IgD-negative memory B cell (primary cell): Measurements from ENCODE around the gene EPHA4. TPM values are rescaled to one million over a fixed set of nuclear protein-coding genes. Genes with fewer than 3 reads are reported as not detected.

Experiments used
- H3K27ac Mint-ChIP-seq, 3 donors: one replicate each; pipeline ENCODE4 v1.8.0; 2020 to 2022; ENCODE audit warnings: mild to moderate bottlenecking in 3 of 3, mixed read lengths in 3 of 3, moderate library complexity in 1 of 3
- H3K27me3 Mint-ChIP-seq: one replicate; pipeline ENCODE4 v1.8.0; 2021; ENCODE audit warnings: mixed read lengths
- H3K36me3 Mint-ChIP-seq: one replicate; pipeline ENCODE4 v1.8.0; 2020; ENCODE audit warnings: mild to moderate bottlenecking, mixed read lengths
- H3K4me1 Mint-ChIP-seq, 3 donors: one replicate each; pipeline ENCODE4 v1.8.0; 2020 to 2022; ENCODE audit warnings: mixed read lengths in 3 of 3, mild to moderate bottlenecking in 1 of 3
- H3K4me3 Mint-ChIP-seq, 4 donors: one replicate each; pipeline ENCODE4 v1.8.0; 2020 to 2022; ENCODE audit warnings: mild to moderate bottlenecking in 4 of 4, mixed read lengths in 4 of 4, moderate library complexity in 3 of 4
- H3K9me3 Mint-ChIP-seq, 3 donors: one replicate each; pipeline ENCODE4 v1.8.0; 2020 to 2021; ENCODE audit warnings: mixed read lengths in 3 of 3, mild to moderate bottlenecking in 1 of 3
- polyA plus RNA-seq: library from polyadenylated mRNA; unstranded; fragments of 300-500 nt; fragmentation: Illumina TruSeq; gene quantifications from one replicate; pipeline ENCODE4 v1.2.3, GENCODE V29; 2021

Gene EPHA4
- 29.3 TPM for polyA plus RNA-seq

GRCh38 chr2:221572219-221572820 is at the start of gene EPHA4:
Gene EPHA4, minus strand, starts transcription at chr2:221572304. Its CDS starts 56 bp downstream, at chr2:221572248.
- peaks cover 31% of the 10 kb centered on the region for H3K27me3 Mint-ChIP-seq
- H3K4me3 Mint-ChIP-seq, result peak within 1 kb of the TSS; percentile 81 to 99 (median 96)
- H3K9me3 Mint-ChIP-seq, result peaks cover 0 to 1% (median 0%) of the 10 kb centered on the region in 3 donors
- no peaks in the 10 kb centered on the region for H3K36me3 Mint-ChIP-seq
- peaks cover 31 to 34% (median 32%) of the 10 kb centered on the region in 3 donors for H3K4me1 Mint-ChIP-seq
- H3K27ac Mint-ChIP-seq, result peak within 1 kb of the TSS; percentile 2 to 92 (median 89)

GRCh38 chr2:221618007-221618406 is 45.9 kb upstream of the EPHA4 start:
- H3K9me3 Mint-ChIP-seq, result no peaks in the 10 kb centered on the region
- H3K4me3 Mint-ChIP-seq, result no peak overlapping the region
- no peaks in the 10 kb centered on the region for H3K36me3 Mint-ChIP-seq
- H3K27me3 Mint-ChIP-seq, result no peaks in the 10 kb centered on the region
- no peaks in the 10 kb centered on the region for H3K4me1 Mint-ChIP-seq
- no peak overlapping the region for H3K27ac Mint-ChIP-seq

DNA sequence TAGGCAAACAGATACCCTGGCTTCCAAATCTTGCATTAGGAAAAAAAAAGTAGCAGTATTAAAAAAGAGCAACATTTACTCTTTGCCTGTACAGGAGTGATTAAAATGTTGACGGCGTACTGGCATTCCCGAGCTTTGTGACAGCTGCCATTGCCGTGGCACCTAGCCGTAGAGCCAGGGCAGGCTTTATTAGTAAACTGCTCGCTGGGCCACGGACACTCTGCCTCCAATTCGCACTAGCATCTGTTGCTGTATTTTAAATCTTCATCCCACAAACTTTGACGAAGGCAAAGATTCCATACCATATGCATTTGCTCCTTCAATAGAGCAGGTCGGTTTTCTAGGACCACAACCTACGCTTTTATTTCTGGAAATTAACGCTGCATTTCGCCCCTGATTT is 44.5 kb upstream of the EPHA4 start:
- H3K4me3 Mint-ChIP-seq, result no peak overlapping the region
- no peak overlapping the region for H3K27ac Mint-ChIP-seq

DNA sequence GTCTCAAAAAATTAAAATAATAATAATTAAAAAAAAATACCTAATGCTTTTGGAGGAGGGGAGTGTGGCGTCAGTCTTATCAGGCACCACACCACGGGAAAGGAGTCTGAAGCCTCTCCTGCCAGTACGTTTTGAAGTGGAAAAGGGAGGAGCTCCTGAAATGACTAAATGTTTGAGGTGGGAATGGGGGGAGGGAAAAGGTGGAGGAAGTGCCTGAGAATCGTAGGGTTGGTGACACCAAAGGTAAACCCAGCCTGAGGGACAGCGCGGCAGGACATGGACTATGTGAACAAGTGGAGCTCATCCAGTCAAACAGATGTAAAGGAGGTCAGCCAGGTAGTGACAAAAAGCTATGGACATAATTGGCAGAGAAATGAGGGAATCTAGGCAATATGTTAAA is 42.2 kb upstream of the EPHA4 start:
- H3K4me1 Mint-ChIP-seq, result no peaks in the 10 kb centered on the region
- H3K9me3 Mint-ChIP-seq, result no peaks in the 10 kb centered on the region
- no peak overlapping the region for H3K27ac Mint-ChIP-seq
- peaks cover 2% of the 10 kb centered on the region for H3K27me3 Mint-ChIP-seq
- no peak overlapping the region for H3K4me3 Mint-ChIP-seq
- H3K36me3 Mint-ChIP-seq, result peaks cover 2% of the 10 kb centered on the region

More for the DNA sequence above, 44.5 kb upstream of the EPHA4 start:
- peaks cover 2% of the 10 kb centered on the region for H3K36me3 Mint-ChIP-seq
- peaks cover 2% of the 10 kb centered on the region for H3K27me3 Mint-ChIP-seq
- no peaks in the 10 kb centered on the region for H3K4me1 Mint-ChIP-seq
- no peaks in the 10 kb centered on the region for H3K9me3 Mint-ChIP-seq

DNA sequence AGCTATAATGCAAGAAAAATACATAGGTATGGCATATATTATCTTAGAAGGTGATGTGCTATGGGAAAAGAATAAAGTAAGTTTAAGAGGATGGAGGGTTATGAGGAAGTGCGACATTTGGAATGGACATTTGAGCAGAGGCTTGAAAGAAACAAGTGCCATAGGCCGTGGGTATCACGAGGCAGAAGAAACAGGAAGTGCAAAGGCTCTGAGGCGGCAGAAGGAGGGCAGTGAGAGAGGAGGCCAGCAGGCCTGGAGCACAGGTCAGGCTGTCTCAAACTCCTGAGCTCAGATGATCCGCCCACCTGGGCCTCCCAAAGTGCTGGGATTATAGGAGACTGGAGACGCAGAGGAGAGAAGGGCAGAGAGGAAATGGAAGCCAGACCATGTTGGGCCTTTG is 40.7 kb upstream of the EPHA4 start:
- peaks cover 2% of the 10 kb centered on the region for H3K36me3 Mint-ChIP-seq
- no peaks in the 10 kb centered on the region for H3K4me1 Mint-ChIP-seq
- no peaks in the 10 kb centered on the region for H3K9me3 Mint-ChIP-seq
- peak overlapping the region in 1 of 4 donors; percentile 7 for H3K4me3 Mint-ChIP-seq
- H3K27ac Mint-ChIP-seq, result no peak overlapping the region
- peaks cover 2% of the 10 kb centered on the region for H3K27me3 Mint-ChIP-seq

GRCh38 chr2:221612161-221612560 is 40.1 kb upstream of the EPHA4 start:
- Mint-ChIP-seq H3K36me3 (peaks cover 2% of the 10 kb centered on the region), H3K4me3 (no peak overlapping the region), H3K9me3 (no peaks in the 10 kb centered on the region), H3K27me3 (peaks cover 2% of the 10 kb centered on the region), H3K27ac (no peak overlapping the region), H3K4me1 (no peaks in the 10 kb centered on the region)

GRCh38 chr2:221610675-221611074 is 38.6 kb upstream of the EPHA4 start:
- Mint-ChIP-seq H3K9me3 (no peaks in the 10 kb centered on the region), H3K4me3 (no peak overlapping the region), H3K36me3 (peaks cover 2% of the 10 kb centered on the region), H3K27me3 (peaks cover 2% of the 10 kb centered on the region), H3K27ac (no peak overlapping the region), H3K4me1 (no peaks in the 10 kb centered on the region)

- peaks cover 2% of the 10 kb centered on the region for H3K36me3 Mint-ChIP-seq
- H3K9me3 Mint-ChIP-seq, result no peaks in the 10 kb centered on the region
- H3K4me3 Mint-ChIP-seq, result no peak overlapping the region
- peaks cover 2% of the 10 kb centered on the region for H3K27me3 Mint-ChIP-seq
- H3K27ac Mint-ChIP-seq, result no peak overlapping the region
- H3K4me1 Mint-ChIP-seq, result no peaks in the 10 kb centered on the region
These were observed 38.2 kb upstream of the EPHA4 start for GRCh38 chr2:221610255-221610654.

DNA sequence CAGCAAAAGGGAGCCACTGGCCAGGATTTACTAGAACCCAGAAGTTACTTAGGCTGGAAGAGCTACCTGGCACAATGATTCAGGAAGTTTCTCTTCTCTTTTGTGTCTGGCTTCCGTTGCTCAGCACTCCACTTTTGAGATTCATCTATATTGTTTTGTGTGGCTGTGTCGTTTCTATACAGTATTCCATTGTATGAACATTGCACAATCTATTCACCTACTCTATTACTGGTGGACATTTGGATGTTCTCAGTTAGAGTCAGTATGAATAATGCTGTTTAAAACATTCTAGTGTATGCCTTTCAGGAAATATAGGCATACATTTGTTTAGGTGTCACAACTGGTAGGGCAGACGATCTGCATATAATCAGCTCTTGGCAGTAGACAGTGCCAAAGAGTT is 36.3 kb upstream of the EPHA4 start:
- Mint-ChIP-seq H3K9me3 (no peaks in the 10 kb centered on the region), H3K4me3 (no peak overlapping the region), H3K27me3 (peaks cover 2% of the 10 kb centered on the region), H3K27ac (no peak overlapping the region), H3K36me3 (peaks cover 2% of the 10 kb centered on the region), H3K4me1 (no peaks in the 10 kb centered on the region)

DNA sequence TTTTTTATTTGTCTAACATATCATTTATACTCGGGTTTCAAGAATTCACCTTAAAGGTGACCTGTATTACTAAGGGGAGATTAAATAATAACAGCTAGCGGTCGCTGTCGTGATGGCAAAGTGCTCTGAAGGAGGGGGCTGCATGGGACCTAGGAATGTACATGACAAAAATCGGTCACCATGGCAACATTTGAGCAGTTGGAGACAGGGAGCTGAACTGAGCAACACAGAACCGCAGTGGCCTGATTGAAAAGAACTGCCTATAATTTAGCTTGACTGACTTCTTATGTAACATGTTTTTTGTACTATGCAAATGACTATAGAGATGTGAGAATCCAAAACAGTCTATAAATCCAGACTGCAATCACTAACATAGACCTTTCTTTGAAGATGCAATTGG is 34.3 kb upstream of the EPHA4 start:
- H3K36me3 Mint-ChIP-seq, result no peaks in the 10 kb centered on the region
- H3K4me3 Mint-ChIP-seq, result no peak overlapping the region
- H3K9me3 Mint-ChIP-seq, result no peaks in the 10 kb centered on the region
- H3K4me1 Mint-ChIP-seq, result no peaks in the 10 kb centered on the region
- no peaks in the 10 kb centered on the region for H3K27me3 Mint-ChIP-seq
- no peak overlapping the region for H3K27ac Mint-ChIP-seq

- H3K4me3 Mint-ChIP-seq, result no peak overlapping the region
- H3K9me3 Mint-ChIP-seq, result no peaks in the 10 kb centered on the region
- H3K4me1 Mint-ChIP-seq, result no peaks in the 10 kb centered on the region
- no peaks in the 10 kb centered on the region for H3K36me3 Mint-ChIP-seq
- no peaks in the 10 kb centered on the region for H3K27me3 Mint-ChIP-seq
- no peak overlapping the region for H3K27ac Mint-ChIP-seq
These were observed 33.7 kb upstream of the EPHA4 start for GRCh38 chr2:221605751-221606240.

- no peaks in the 10 kb centered on the region for H3K27me3 Mint-ChIP-seq
- no peaks in the 10 kb centered on the region for H3K36me3 Mint-ChIP-seq
- H3K4me3 Mint-ChIP-seq, result no peak overlapping the region
- H3K9me3 Mint-ChIP-seq, result no peaks in the 10 kb centered on the region
- H3K4me1 Mint-ChIP-seq, result no peaks in the 10 kb centered on the region
- no peak overlapping the region for H3K27ac Mint-ChIP-seq
These were observed 30.8 kb upstream of the EPHA4 start for GRCh38 chr2:221602938-221603337.

- no peaks in the 10 kb centered on the region for H3K36me3 Mint-ChIP-seq
- no peaks in the 10 kb centered on the region for H3K4me1 Mint-ChIP-seq
- H3K27me3 Mint-ChIP-seq, result no peaks in the 10 kb centered on the region
- no peaks in the 10 kb centered on the region for H3K9me3 Mint-ChIP-seq
- no peak overlapping the region for H3K4me3 Mint-ChIP-seq
- no peak overlapping the region for H3K27ac Mint-ChIP-seq
These were observed 29.3 kb upstream of the EPHA4 start for GRCh38 chr2:221601376-221601775.

DNA sequence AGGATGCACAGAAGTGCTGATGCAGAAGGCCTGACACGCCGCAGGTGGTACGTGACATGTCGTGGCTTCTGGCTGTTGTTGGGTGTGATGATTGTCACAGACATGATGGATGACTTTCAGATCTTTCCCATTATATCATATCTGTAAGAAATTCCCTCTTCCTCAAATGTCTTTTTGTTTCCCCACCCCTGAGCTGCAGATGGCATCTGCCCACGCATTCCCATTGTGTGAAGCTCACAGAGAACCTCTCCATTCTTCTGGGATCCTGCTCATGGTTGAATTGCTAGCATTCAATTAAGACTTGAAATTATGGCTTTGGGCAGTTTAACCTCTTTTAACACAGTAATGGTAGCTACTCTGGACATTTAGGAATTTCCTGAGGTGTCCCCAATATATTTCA is 28.3 kb upstream of the EPHA4 start:
- Mint-ChIP-seq H3K27me3 (no peaks in the 10 kb centered on the region), H3K27ac (no peak overlapping the region), H3K4me1 (no peaks in the 10 kb centered on the region), H3K4me3 (no peak overlapping the region), H3K36me3 (no peaks in the 10 kb centered on the region), H3K9me3 (no peaks in the 10 kb centered on the region)

DNA sequence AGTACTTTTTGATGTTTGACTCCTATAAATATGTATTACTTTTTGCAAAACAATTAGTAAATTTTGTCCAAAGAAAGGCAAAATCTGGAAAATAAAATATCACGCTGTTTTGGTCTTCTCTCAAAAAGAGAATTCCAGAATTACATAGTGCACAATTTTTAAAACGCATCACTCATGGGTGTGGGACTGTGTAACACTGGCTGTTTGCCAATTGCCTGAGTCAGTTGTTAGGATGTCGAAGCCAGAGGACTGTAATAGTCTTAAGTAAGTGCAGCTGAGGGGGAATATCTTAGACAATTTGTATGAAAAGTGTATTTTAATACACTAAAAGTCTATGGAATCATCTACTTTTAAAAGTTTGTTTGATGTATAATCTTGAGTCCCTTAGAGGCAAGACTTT is 24.1 kb upstream of the EPHA4 start:
- Mint-ChIP-seq H3K9me3 (peaks cover 0 to 3% (median 0%) of the 10 kb centered on the region in 3 donors), H3K4me3 (no peak overlapping the region), H3K4me1 (no peaks in the 10 kb centered on the region), H3K36me3 (peaks cover 2% of the 10 kb centered on the region), H3K27ac (no peak overlapping the region), H3K27me3 (no peaks in the 10 kb centered on the region)

DNA sequence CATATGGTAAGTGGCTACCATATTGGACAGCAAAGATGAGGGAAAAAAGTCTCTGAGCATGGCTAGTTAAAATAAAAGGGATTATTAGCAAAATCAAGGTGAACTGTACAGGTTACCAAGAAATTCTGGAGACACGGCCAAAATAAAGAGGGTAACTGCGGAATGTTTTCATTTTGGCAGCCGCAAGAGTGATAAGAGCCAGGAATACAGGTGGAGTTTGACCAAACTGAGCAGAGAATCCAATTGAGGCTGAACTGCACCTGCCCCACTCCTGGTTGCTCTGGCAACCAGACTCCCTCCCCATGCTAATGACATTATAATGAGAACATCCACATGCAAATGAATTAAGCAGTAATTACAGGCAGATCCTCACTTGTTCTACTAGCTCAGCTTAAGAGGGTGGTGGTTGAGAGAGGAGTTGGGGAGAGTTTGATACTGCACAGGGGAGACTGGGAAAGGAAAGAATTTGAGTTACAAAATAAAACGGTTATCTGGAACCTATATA is 18.8 kb upstream of the EPHA4 start:
- Mint-ChIP-seq H3K27ac (no peak overlapping the region), H3K4me3 (no peak overlapping the region), H3K9me3 (peaks cover 0 to 3% (median 0%) of the 10 kb centered on the region in 3 donors), H3K4me1 (no peaks in the 10 kb centered on the region), H3K36me3 (peaks cover 2% of the 10 kb centered on the region), H3K27me3 (no peaks in the 10 kb centered on the region)
